Measurements from ENCODE around the gene TRMT10A. TPM values are rescaled to one million over a fixed set of nuclear protein-coding genes. Genes with fewer than 3 reads are reported as not detected.

The TRMT10A gene
- total RNA-seq, 1 experiment from 2014 or later = 7.4 TPM

DNA sequence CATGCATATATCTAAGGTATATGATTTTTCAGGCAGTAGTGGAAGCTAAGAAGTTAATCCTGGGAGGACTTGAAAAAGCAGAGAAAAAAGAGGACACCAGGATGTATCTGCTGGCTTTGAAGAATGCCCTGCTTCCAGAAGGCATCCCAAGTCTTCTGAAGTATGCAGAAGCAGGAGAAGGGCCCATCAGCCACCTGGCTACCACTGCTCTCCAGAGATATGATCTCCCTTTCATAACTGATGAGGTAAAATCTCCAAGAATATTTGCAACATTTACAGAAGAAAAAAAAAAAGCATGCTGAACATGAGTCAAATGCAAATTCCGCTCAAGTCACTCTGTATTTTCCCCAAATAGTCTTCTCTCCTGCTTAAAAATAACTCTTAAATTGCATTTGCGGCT is 42.9 kb upstream of the TRMT10A start:
- no peaks in the 10 kb centered on the region for H3K9me2 ChIP-seq (ENCODE audit: insufficient read depth)
- H3K4me3 ChIP-seq (replicated peaks in 1 of 2; ENCODE audit: low read depth in 1 of 2, low read length in 2 of 2) = no peak overlapping the region
- no peak overlapping the region for H3K4me2 ChIP-seq (ENCODE audit: low read length)
- H3K27me3 ChIP-seq (ENCODE audit: insufficient read depth, low read length) = no peaks in the 10 kb centered on the region
- intact Hi-C loops (cut with micrococcal nuclease) = no loop called here
- RAD21 ChIA-PET (ENCODE audit: low non-redundant PET in 1 of 2, low total read pairs in 2 of 2, uncharacterized antibody in 2 of 2, unreplicated experiment in 2 of 2) = no interaction called here
- no peaks in the 10 kb centered on the region for H4K20me1 ChIP-seq (ENCODE audit: insufficient read depth)
- CTCF ChIA-PET = no interaction called here
- POLR2A ChIA-PET = no interaction called here
- no peaks in the 10 kb centered on the region for H3K9me3 ChIP-seq (ENCODE audit: control insufficient read depth in 1 of 2, insufficient read depth in 1 of 2, low read depth in 1 of 2, low read length in 2 of 2)
- H3K9ac ChIP-seq (ENCODE audit: low read length) = no peak overlapping the region
- H3K27ac ChIP-seq (ENCODE audit: low read depth, low read length) = no peak overlapping the region
- H3K36me3 ChIP-seq (ENCODE audit: control insufficient read depth in 1 of 2, insufficient read depth in 2 of 2, low read length in 2 of 2) = no peaks in the 10 kb centered on the region
- no peak for ATAC-seq
- no peaks in the 10 kb centered on the region for H3K79me2 ChIP-seq (ENCODE audit: insufficient read depth, low read length)
- no peaks in the 10 kb centered on the region for H3K4me1 ChIP-seq (ENCODE audit: control insufficient read depth in 1 of 2, insufficient read depth in 2 of 2, low read length in 2 of 2)
- H2AFZ ChIP-seq (ENCODE audit: low read depth, low read length, poor library complexity, severe bottlenecking) = no peak overlapping the region
- DNase-seq (ENCODE audit: low read depth, low spot score) = no peak
- TF ChIP-seq ELF1 (IDR thresholded peaks at IDR 0.05; ENCODE audit: borderline replicate concordance, low read depth) = no peak
- no TSS peak for BruUV-seq (replicated peaks)

DNA sequence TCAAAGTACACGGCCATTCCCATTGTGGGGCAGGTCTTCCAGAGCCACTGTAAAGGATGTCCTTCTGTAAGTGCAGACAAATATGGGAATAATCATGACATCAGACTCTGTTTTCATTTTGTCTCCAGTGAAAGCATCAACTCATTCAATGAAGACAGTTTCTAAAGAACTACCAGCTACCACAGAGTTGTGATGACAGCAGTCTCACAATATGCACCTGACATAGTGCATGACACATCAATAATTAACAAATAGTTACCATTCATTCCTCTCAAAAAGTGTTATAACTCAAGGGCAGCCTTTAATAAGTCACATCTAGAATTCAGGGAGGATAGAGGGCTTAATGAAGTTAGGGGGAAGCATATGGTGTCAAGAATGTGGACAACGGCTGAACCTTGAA is 31.0 kb upstream of the TRMT10A start:
- TF ChIP-seq, protein P1, sequence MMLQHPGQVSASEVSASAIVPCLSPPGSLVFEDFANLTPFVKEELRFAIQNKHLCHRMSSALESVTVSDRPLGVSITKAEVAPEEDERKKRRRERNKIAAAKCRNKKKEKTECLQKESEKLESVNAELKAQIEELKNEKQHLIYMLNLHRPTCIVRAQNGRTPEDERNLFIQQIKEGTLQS (IDR thresholded peaks at IDR 0.05) = no peak
- TF ChIP-seq POLR2AphosphoS5 (IDR thresholded peaks at IDR 0.05; ENCODE audit: low read depth, low read length) (no peak), ELF1 (IDR thresholded peaks at IDR 0.05; ENCODE audit: borderline replicate concordance, low read depth) (no peak), FOSL1 (IDR thresholded peaks at IDR 0.05; ENCODE audit: low read depth) (no peak), EGR1 (IDR thresholded peaks at IDR 0.05; ENCODE audit: low read depth) (no peak)
- Histone ChIP-seq H3K9ac (ENCODE audit: low read length) (no peak overlapping the region), H3K27me3 (ENCODE audit: insufficient read depth, low read length) (no peaks in the 10 kb centered on the region), H3K79me2 (ENCODE audit: insufficient read depth, low read length) (no peaks in the 10 kb centered on the region), H3K9me2 (ENCODE audit: insufficient read depth) (no peaks in the 10 kb centered on the region), H3K9me3 (ENCODE audit: control insufficient read depth in 1 of 2, insufficient read depth in 1 of 2, low read depth in 1 of 2, low read length in 2 of 2) (no peaks in the 10 kb centered on the region), H2AFZ (ENCODE audit: low read depth, low read length, poor library complexity, severe bottlenecking) (no peak overlapping the region), H3K4me3 (replicated peaks in 1 of 2; ENCODE audit: low read depth in 1 of 2, low read length in 2 of 2) (no peak overlapping the region), H3K27ac (ENCODE audit: low read depth, low read length) (no peak overlapping the region), H3K4me2 (ENCODE audit: low read length) (no peak overlapping the region), H4K20me1 (ENCODE audit: insufficient read depth) (no peaks in the 10 kb centered on the region), H3K36me3 (ENCODE audit: control insufficient read depth in 1 of 2, insufficient read depth in 2 of 2, low read length in 2 of 2) (no peaks in the 10 kb centered on the region), H3K4me1 (ENCODE audit: control insufficient read depth in 1 of 2, insufficient read depth in 2 of 2, low read length in 2 of 2) (no peaks in the 10 kb centered on the region)
- ChIA-PET POLR2A (no interaction called here), CTCF (no interaction called here), RAD21 (ENCODE audit: low non-redundant PET in 1 of 2, low total read pairs in 2 of 2, uncharacterized antibody in 2 of 2, unreplicated experiment in 2 of 2) (no interaction called here)
- no TSS peak for BruUV-seq (replicated peaks)
- DNase-seq (ENCODE audit: low read depth, low spot score) (no peak), ATAC-seq (no peak)
- intact Hi-C loops (cut with micrococcal nuclease) = no loop called here

Data from HCT116 (cell line).